ENCODE data around the gene ADAM12. TPM values are rescaled to one million over a fixed set of nuclear protein-coding genes. Genes with fewer than 3 reads are reported as not detected.

Gene ADAM12
- total RNA-seq, 1 experiment from 2014 or later = 0.24 TPM

- H3K23me2 ChIP-seq (ENCODE audit: insufficient read length, low read depth, low read length, poor library complexity, severe bottlenecking) = no peaks in the 10 kb centered on the region
- no peak overlapping the region for H2BK20ac ChIP-seq (ENCODE audit: low read depth, low read length, poor library complexity, severe bottlenecking)
- no peak overlapping the region for H2BK12ac ChIP-seq (ENCODE audit: insufficient read length, low read depth, low read length)
- no peak overlapping the region for H3K9ac ChIP-seq (ENCODE audit: extremely low read depth, insufficient read length, low read length)
- H2BK15ac ChIP-seq (ENCODE audit: low read depth, low read length) = no peak overlapping the region
- no peak overlapping the region for H2AFZ ChIP-seq (ENCODE audit: low read length)
- H3K79me1 ChIP-seq (ENCODE audit: insufficient read depth, low read depth, low read length, poor library complexity, severe bottlenecking) = no peaks in the 10 kb centered on the region
- H4K20me1 ChIP-seq (ENCODE audit: control insufficient read depth, insufficient read depth, insufficient read length) = no peaks in the 10 kb centered on the region
- H3T11ph ChIP-seq (ENCODE audit: low read length) = no peak overlapping the region
- H3K4me2 ChIP-seq (ENCODE audit: insufficient read depth, insufficient read length, low read length) = no peak overlapping the region
- H4K8ac ChIP-seq (replicated peaks; ENCODE audit: insufficient read length, low read depth, low read length) = no peak overlapping the region
- no peak overlapping the region for H3K56ac ChIP-seq (ENCODE audit: insufficient read length, low read depth, low read length)
- H3K27ac ChIP-seq (ENCODE audit: insufficient read length, low read depth, low read length) = no peak overlapping the region
- H2BK120ac ChIP-seq (ENCODE audit: low read depth, low read length, poor library complexity, severe bottlenecking) = no peak overlapping the region
- Mint-ChIP-seq H3K27ac (no peak overlapping the region), H3K4me1 (peaks cover 10 to 12% of the 10 kb centered on the region in 2 experiments), H3K27me3 (ENCODE audit: low read depth) (peaks cover 2% of the 10 kb centered on the region), H3K9me3 (peaks cover 0 to 2% of the 10 kb centered on the region in 2 experiments; a peak in 2 of 5 replicates), H3K36me3 (ENCODE audit: insufficient read depth in 1 of 3, low read depth in 3 of 3) (no peaks in the 10 kb centered on the region), H3K4me3 (no peak overlapping the region)
- WGBS (ENCODE audit: extremely low coverage, insufficient read length, low lambda C conversion rate) = no CpG with 5 or more reads among the region's 10 CpGs
- no peak for DNase-seq
- no peak for TF ChIP-seq CTCF (conservative IDR thresholded peaks at IDR 0.05)
- H4K5ac ChIP-seq (ENCODE audit: insufficient read length, low read depth, low read length) = no peak overlapping the region
- no peaks in the 10 kb centered on the region for H3K9me3 ChIP-seq (ENCODE audit: control insufficient read depth, low read depth, low read length)
- no peak overlapping the region; the same call in 1 of the 2 replicates for H3K14ac ChIP-seq (ENCODE audit: insufficient read depth, low read length)
- H3K4me1 ChIP-seq (ENCODE audit: insufficient read depth, low read length) = peaks cover 6% of the 10 kb centered on the region
- no peaks in the 10 kb centered on the region for H3K27me3 ChIP-seq (ENCODE audit: insufficient read depth, low read length)
- no peak overlapping the region for H3K18ac ChIP-seq (ENCODE audit: insufficient read length, low read depth, low read length)
- no peak overlapping the region for H2BK5ac ChIP-seq (ENCODE audit: insufficient read length, low read length)
- H3K79me2 ChIP-seq (ENCODE audit: insufficient read depth, low read length) = no peaks in the 10 kb centered on the region
- no peak overlapping the region for H4K91ac ChIP-seq (ENCODE audit: insufficient read length, low read depth, low read length)
- no peak overlapping the region for H2AK5ac ChIP-seq (ENCODE audit: insufficient read length, low read length)
- H3K4ac ChIP-seq (ENCODE audit: low read depth, low read length) = no peak overlapping the region
- no peak overlapping the region for H3K23ac ChIP-seq (ENCODE audit: insufficient read length, low read depth, low read length)
Measured at GRCh38 chr10:126350216-126350992, 37.9 kb downstream of the ADAM12 start.

Measured in H9 (cell line).